OCI-LY1 (cell line): ENCODE data around the gene AMDHD2.
A peak's percentile ranks its signal among the peaks of the same experiment; 100 is the strongest.

ENCODE experiments used
- H2AFZ ChIP-seq: fragments of 200-600 bp; sonication (generic), shearing (Covaris generic); 2 replicates; pipeline ENCODE4 v1.6.0; 2014; ENCODE audit warnings: antibody characterized with exemption, mild to moderate bottlenecking, low read length
- H3F3A ChIP-seq: fragments of 200-600 bp; sonication (generic), shearing (Covaris generic); 2 replicates; pipeline ENCODE4 v1.6.0; 2014; ENCODE audit warnings: mild to moderate bottlenecking, antibody characterized with exemption, low read length, moderate library complexity; ENCODE audit not compliant: insufficient read depth
- H3K27ac ChIP-seq: fragments of 200-600 bp; sonication (generic); 2 replicates; pipeline ENCODE4 v1.5.1; 2014; ENCODE audit warnings: low read length, mixed run types, mild to moderate bottlenecking, low read depth; ENCODE audit not compliant: poor library complexity, severe bottlenecking
- H3K27me3 ChIP-seq: fragments of 200-600 bp; sonication (generic); 2 replicates; pipeline ENCODE4 v1.6.0; 2014; ENCODE audit warnings: antibody characterized with exemption, mild to moderate bottlenecking, low read length, moderate library complexity; ENCODE audit not compliant: insufficient read depth
- H3K36me3 ChIP-seq: fragments of 200-600 bp; sonication (generic); 2 replicates; pipeline ENCODE4 v1.6.1; 2014; ENCODE audit warnings: mild to moderate bottlenecking, antibody characterized with exemption, low read length, moderate library complexity, mixed read lengths; ENCODE audit not compliant: insufficient read depth
- H3K4me1 ChIP-seq: fragments of 200-600 bp; sonication (generic); 2 replicates; pipeline ENCODE4 v1.5.1; 2014; ENCODE audit warnings: mild to moderate bottlenecking, low read length, moderate library complexity; ENCODE audit not compliant: insufficient read depth, severe bottlenecking
- H3K4me2 ChIP-seq: fragments of 200-600 bp; sonication (generic), shearing (Covaris generic); 2 replicates; pipeline ENCODE4 v1.6.1; 2014; ENCODE audit warnings: low read length
- H3K4me3 ChIP-seq: fragments of 200-600 bp; sonication (generic); 2 replicates; pipeline ENCODE4 v1.5.1; 2014; ENCODE audit warnings: low read length, low read depth, mild to moderate bottlenecking, mixed read lengths; ENCODE audit not compliant: poor library complexity, severe bottlenecking
- H3K79me2 ChIP-seq: fragments of 200-600 bp; shearing (Covaris generic); 2 replicates; pipeline ENCODE4 v1.6.1; 2016; ENCODE audit warnings: mixed run types, low read length, mixed read lengths; ENCODE audit not compliant: insufficient read depth
- H3K9ac ChIP-seq: fragments of 200-600 bp; sonication (generic), shearing (Covaris generic); 2 replicates; pipeline ENCODE4 v1.6.1; 2014; ENCODE audit warnings: mild to moderate bottlenecking, low read length, mixed read lengths
- H3K9me2 ChIP-seq: fragments of 200-600 bp; sonication (generic), shearing (Covaris generic); 2 replicates; pipeline ENCODE4 v1.6.1; 2014; ENCODE audit warnings: low read depth, mild to moderate bottlenecking, low read length, mixed read lengths
- H3K9me3 ChIP-seq: fragments of 200-600 bp; shearing (Covaris generic); 2 replicates; pipeline ENCODE4 v1.6.1; 2014; ENCODE audit warnings: low read length, mixed read lengths
- H4K20me1 ChIP-seq: fragments of 200-600 bp; sonication (generic), shearing (Covaris generic); 2 replicates; pipeline ENCODE4 v1.6.0; 2016; ENCODE audit warnings: mild to moderate bottlenecking, low read length; ENCODE audit not compliant: insufficient read depth
- EZH2 ChIP-seq: fragments of 200-600 bp; sonication (generic), shearing (Covaris generic); IDR thresholded peaks from 2 replicates; pipeline ENCODE4 v1.8.0; 2017; ENCODE audit warnings: borderline replicate concordance, mixed run types, mild to moderate bottlenecking, antibody characterized with exemption, low read length, moderate library complexity, mixed read lengths
- TF ChIP-seq, protein P1 (sequence below): fragments of 200-600 bp; sonication (generic), shearing (Covaris generic); IDR thresholded peaks from 2 replicates; pipeline ENCODE4 v1.5.1; 2017; ENCODE audit warnings: mild to moderate bottlenecking, antibody characterized with exemption, low read length, moderate library complexity, mixed read lengths

AMDHD2 gene

GRCh38 chr16:2512735-2513404 lies 7.3 kb upstream of the AMDHD2 start:
- Histone ChIP-seq H3K9me2 (no peaks in the 10 kb centered on the region), H3K79me2 (peaks cover 31% of the 10 kb centered on the region), H3K27me3 (no peaks in the 10 kb centered on the region), H3K9me3 (no peaks in the 10 kb centered on the region), H3K27ac (peak overlapping the region; percentile 77), H3F3A (no peaks in the 10 kb centered on the region), H3K4me3 (peak overlapping the region; percentile 75), H3K9ac (peak overlapping the region; percentile 71), H2AFZ (peak overlapping the region; percentile 93; the same call in 1 of the 2 replicates), H3K4me2 (peak overlapping the region; percentile 92), H3K36me3 (no peaks in the 10 kb centered on the region), H3K4me1 (peaks cover 41% of the 10 kb centered on the region), H4K20me1 (no peaks in the 10 kb centered on the region)
- TF ChIP-seq, protein P1, sequence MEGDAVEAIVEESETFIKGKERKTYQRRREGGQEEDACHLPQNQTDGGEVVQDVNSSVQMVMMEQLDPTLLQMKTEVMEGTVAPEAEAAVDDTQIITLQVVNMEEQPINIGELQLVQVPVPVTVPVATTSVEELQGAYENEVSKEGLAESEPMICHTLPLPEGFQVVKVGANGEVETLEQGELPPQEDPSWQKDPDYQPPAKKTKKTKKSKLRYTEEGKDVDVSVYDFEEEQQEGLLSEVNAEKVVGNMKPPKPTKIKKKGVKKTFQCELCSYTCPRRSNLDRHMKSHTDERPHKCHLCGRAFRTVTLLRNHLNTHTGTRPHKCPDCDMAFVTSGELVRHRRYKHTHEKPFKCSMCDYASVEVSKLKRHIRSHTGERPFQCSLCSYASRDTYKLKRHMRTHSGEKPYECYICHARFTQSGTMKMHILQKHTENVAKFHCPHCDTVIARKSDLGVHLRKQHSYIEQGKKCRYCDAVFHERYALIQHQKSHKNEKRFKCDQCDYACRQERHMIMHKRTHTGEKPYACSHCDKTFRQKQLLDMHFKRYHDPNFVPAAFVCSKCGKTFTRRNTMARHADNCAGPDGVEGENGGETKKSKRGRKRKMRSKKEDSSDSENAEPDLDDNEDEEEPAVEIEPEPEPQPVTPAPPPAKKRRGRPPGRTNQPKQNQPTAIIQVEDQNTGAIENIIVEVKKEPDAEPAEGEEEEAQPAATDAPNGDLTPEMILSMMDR, result peak; percentile 59
- no peak for TF ChIP-seq EZH2

- Histone ChIP-seq H3K27ac (peak within 1 kb of the TSS; percentile 77), H2AFZ (peak within 1 kb of the TSS; percentile 93; the same call in 1 of the 2 replicates), H3F3A (no peaks in the 10 kb centered on the region), H3K9ac (peak within 1 kb of the TSS; percentile 71), H3K4me3 (peak within 1 kb of the TSS; percentile 75), H3K4me1 (peaks cover 41% of the 10 kb centered on the region), H4K20me1 (no peaks in the 10 kb centered on the region), H3K4me2 (peak within 1 kb of the TSS; percentile 92), H3K9me3 (no peaks in the 10 kb centered on the region), H3K79me2 (peaks cover 33% of the 10 kb centered on the region), H3K9me2 (no peaks in the 10 kb centered on the region), H3K27me3 (no peaks in the 10 kb centered on the region), H3K36me3 (no peaks in the 10 kb centered on the region)
- no peak for TF ChIP-seq EZH2
- TF ChIP-seq, protein P1, result no peak
These were observed 6.5 kb upstream of the AMDHD2 start, which contains the start of gene ATP6V0C for GRCh38 chr16:2513405-2514332. ATP6V0C (plus strand) TSS chr16:2513952; CDS start chr16:2514104, 152 bp downstream.

DNA sequence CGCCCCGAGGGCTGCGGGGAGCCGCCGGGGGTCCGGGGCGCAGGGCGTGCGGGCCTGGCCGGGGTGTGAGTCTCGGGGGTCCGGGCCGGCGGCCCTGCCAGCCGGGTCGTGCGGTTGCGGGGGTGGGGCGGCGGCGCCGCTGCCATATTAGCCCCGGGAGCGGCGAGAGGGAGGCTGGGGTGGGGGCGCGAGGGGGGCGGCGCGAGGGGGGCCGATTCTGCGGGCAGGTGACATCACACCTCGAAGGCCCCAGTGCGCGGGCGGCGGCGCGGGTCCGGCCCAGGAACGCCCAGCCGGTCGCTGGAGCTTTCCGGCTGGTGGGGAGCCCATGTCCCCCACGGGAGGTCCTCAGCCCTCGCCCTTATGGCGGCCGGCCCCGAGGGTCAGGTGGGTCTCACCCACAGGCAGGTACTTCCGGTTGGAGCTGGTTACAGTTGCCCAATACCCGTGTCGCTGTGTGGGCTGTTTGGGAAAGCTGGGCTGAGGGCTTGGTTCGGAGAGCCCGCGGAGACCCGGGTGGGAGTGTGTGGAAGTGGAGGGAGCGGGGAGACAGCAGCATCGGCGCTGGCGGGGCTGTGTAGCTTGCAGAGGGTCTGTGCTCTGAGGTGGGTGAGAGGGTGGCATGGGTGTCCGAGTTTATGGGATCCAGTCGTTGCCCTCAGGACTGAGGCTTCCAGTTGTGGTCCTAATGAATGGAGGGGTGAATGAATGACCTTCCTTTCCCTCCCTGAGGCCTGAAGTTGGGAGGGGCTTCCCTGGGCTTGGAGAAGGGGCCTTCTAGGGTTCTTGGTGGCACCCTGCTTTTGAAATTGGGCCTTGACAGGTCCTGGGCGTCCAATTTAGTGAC lies 5.6 kb upstream of the AMDHD2 start:
- Histone ChIP-seq H2AFZ (no peak overlapping the region), H3K9ac (peak overlapping the region; percentile 71), H3K27me3 (no peaks in the 10 kb centered on the region), H3K9me2 (no peaks in the 10 kb centered on the region), H3K79me2 (peaks cover 33% of the 10 kb centered on the region), H3K4me3 (peak overlapping the region; percentile 75), H4K20me1 (no peaks in the 10 kb centered on the region), H3K4me1 (peaks cover 41% of the 10 kb centered on the region), H3K4me2 (peak overlapping the region; percentile 92), H3K27ac (peak overlapping the region; percentile 54), H3K36me3 (no peaks in the 10 kb centered on the region), H3K9me3 (no peaks in the 10 kb centered on the region), H3F3A (no peaks in the 10 kb centered on the region)
- TF ChIP-seq, protein P1, result no peak
- TF ChIP-seq EZH2, result no peak
